ENCODE results near the gene NFIB. TPM values are rescaled to one million over a fixed set of nuclear protein-coding genes. Genes with fewer than 3 reads are reported as not detected.

Gene NFIB
- total and polyA plus RNA-seq, 2 of the 4 experiments (the other 2 are of a cell fraction): 1.4 to 2.0 TPM

DNA sequence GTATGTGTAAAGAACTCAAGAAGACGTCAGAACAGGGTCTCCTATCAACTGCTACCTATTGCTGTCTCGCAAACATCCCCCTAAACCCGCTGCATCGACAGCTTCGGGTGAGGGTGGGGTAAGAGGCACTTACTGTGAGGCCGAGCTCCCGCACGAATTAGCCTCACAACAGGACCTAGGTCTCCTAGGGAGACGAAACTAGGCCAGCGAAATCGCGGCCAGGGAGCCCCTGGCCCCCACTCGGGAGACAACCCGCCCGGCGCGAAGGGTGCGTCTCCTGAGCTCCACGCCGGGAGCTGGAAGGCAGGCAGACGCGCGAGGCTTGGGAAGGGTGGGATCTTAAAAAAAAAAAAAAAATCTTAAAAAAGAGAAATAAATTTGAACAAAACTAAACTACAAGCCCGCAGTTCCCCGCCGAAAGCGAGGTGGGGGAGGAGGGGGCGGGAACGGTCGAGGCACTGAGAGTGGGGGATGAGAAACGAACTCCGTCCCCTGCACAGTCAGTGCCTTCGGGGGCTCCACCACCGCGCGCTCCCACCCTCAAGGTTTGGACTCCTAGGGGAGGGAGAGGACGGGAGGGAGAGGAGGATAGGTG, 33.0 kb upstream of the NFIB start:
- Histone ChIP-seq H4K8ac (ENCODE audit: low read depth in 2 of 2, low read length in 2 of 2) (no peak overlapping the region), H2AK5ac (ENCODE audit: low read depth, low read length) (no peak overlapping the region), H4K20me1 (ENCODE audit: insufficient read depth, low read length) (peaks cover 11% of the 10 kb centered on the region; the same call in 1 of the 2 replicates), H2AK9ac (replicated peaks; ENCODE audit: low read depth, low read length, poor library complexity) (no peak overlapping the region), H3K4me1 (ENCODE audit: control insufficient read depth, insufficient read depth, low read length) (peaks cover 2% of the 10 kb centered on the region; the same call in 1 of the 2 replicates), H3K27me3 (ENCODE audit: control insufficient read depth, insufficient read depth, low read length) (peaks cover 97% of the 10 kb centered on the region), H4K91ac (ENCODE audit: insufficient read depth, low read depth, low read length) (no peak overlapping the region), H3K4me3 (ENCODE audit: insufficient read depth, low read depth, low read length) (no peak overlapping the region), H2BK20ac (ENCODE audit: low read depth, low read length) (no peak overlapping the region), H3K14ac (replicated peaks; ENCODE audit: low read depth, low read length) (no peak overlapping the region), H2BK5ac (ENCODE audit: low read depth, low read length, poor library complexity, severe bottlenecking) (no peak overlapping the region), H2BK120ac (ENCODE audit: low read depth, low read length) (no peak overlapping the region), H3K9me1 (ENCODE audit: insufficient read depth, low read length) (no peaks in the 10 kb centered on the region), H3K18ac (ENCODE audit: low read depth, low read length) (no peak overlapping the region), H3K79me1 (ENCODE audit: low read depth in 1 of 2, low read length in 2 of 2) (no peaks in the 10 kb centered on the region), H3K36me3 (ENCODE audit: control insufficient read depth, insufficient read depth, low read length) (no peaks in the 10 kb centered on the region), H2AFZ (replicated peaks; ENCODE audit: low read length, poor library complexity) (no peak overlapping the region), H4K5ac (ENCODE audit: low read depth, low read length) (no peak overlapping the region), H2BK15ac (ENCODE audit: low read depth, low read length) (no peak overlapping the region), H3K4ac (ENCODE audit: low read depth, low read length) (no peak overlapping the region), H3K56ac (ENCODE audit: extremely low read depth, insufficient read depth, low read length) (no peak overlapping the region), H3K23ac (ENCODE audit: low read depth, low read length) (no peak overlapping the region), H3K4me2 (ENCODE audit: low read depth, low read length) (no peak overlapping the region; the same call in 1 of the 2 replicates), H3K9me3 (ENCODE audit: control insufficient read depth, insufficient read depth, low read length) (peaks cover 8% of the 10 kb centered on the region; the same call in 1 of the 2 replicates), H3K27ac (ENCODE audit: insufficient read depth, low read length) (no peak overlapping the region), H3K9ac (ENCODE audit: low read depth, low read length) (no peak overlapping the region)
- dilution Hi-C loops (cut with HindIII; ENCODE audit: low sequenced_read_pairs, unreplicated experiment) (no loop called here), in situ Hi-C loops (cut with MboI; ENCODE audit: low sequenced_read_pairs) (no loop called here), intact Hi-C loops (cut with micrococcal nuclease) (no loop called here)
- TF ChIP-seq RCOR1 (IDR thresholded peaks at IDR 0.05; ENCODE audit: insufficient replicate concordance, low read length) (no peak), CEBPB (IDR thresholded peaks at IDR 0.05; ENCODE audit: low read depth, low read length) (no peak), MAZ (IDR thresholded peaks at IDR 0.05; ENCODE audit: borderline replicate concordance, low read depth, low read length) (no peak), RAD21 (IDR thresholded peaks at IDR 0.05; ENCODE audit: low read length) (no peak), SMC3 (IDR thresholded peaks at IDR 0.05; ENCODE audit: low read depth, low read length) (no peak), MAFK (IDR thresholded peaks at IDR 0.05; ENCODE audit: low read depth, low read length) (no peak)
- TF ChIP-seq, protein P1, sequence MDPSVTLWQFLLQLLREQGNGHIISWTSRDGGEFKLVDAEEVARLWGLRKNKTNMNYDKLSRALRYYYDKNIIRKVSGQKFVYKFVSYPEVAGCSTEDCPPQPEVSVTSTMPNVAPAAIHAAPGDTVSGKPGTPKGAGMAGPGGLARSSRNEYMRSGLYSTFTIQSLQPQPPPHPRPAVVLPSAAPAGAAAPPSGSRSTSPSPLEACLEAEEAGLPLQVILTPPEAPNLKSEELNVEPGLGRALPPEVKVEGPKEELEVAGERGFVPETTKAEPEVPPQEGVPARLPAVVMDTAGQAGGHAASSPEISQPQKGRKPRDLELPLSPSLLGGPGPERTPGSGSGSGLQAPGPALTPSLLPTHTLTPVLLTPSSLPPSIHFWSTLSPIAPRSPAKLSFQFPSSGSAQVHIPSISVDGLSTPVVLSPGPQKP (IDR thresholded peaks at IDR 0.05; ENCODE audit: borderline replicate concordance, low read depth, low read length): no peak
- ChIA-PET POLR2A (ENCODE audit: unreplicated experiment) (no interaction called here), CTCF (no interaction called here)
- no peak for ATAC-seq (ENCODE audit: low read depth)
- no peak for DNase-seq
- BruUV-seq (replicated peaks): no TSS peak
- no CpG with 5 or more reads among the region's 37 CpGs for WGBS, 2 experiments (ENCODE audit: extremely low coverage in 2 of 2, insufficient read length in 1 of 2)
